HL-60 (cell line): Measurements from ENCODE around the gene KCND2.

Source experiments
- DNase-seq, 2 experiments: peaks; one replicate each; pipeline ENCODE4 v3.0.0-alpha.2; 2010 to 2020; ENCODE audit warnings: low read depth in 1 of 2, low spot score in 1 of 2
- H3K27ac ChIP-seq: fragments of 250-450 bp; sonication (Bioruptor Pico); replicated peaks from 2 replicates; pipeline ENCODE4 v1.5.1; 2020; ENCODE audit warnings: mild to moderate bottlenecking, moderate library complexity
- H3K27me3 ChIP-seq: fragments of 250-450 bp; sonication (Bioruptor Pico); 2 replicates; pipeline ENCODE4 v1.5.1; 2021; ENCODE audit warnings: mild to moderate bottlenecking, moderate library complexity; ENCODE audit not compliant: insufficient read depth, poor library complexity, severe bottlenecking
- H3K4me3 ChIP-seq: replicated peaks from 2 replicates; pipeline ENCODE4 v1.5.1; 2011; ENCODE audit warnings: mild to moderate bottlenecking, control low read depth, low read length; ENCODE audit not compliant: insufficient read depth
- GABPA ChIP-seq: IDR thresholded peaks from 2 replicates; pipeline ENCODE4 v1.6.1; 2012; ENCODE audit warnings: low read depth
- POLR2AphosphoS5 ChIP-seq: IDR thresholded peaks from 2 replicates; pipeline ENCODE4 v1.6.1; 2012; ENCODE audit warnings: low read depth
- SPI1 ChIP-seq: IDR thresholded peaks from 2 replicates; pipeline ENCODE4 v1.6.1; 2012; ENCODE audit warnings: low read depth, mild to moderate bottlenecking, borderline replicate concordance
- TF ChIP-seq, protein P1 (sequence below): IDR thresholded peaks from 2 replicates; pipeline ENCODE4 v1.6.1; 2012; ENCODE audit warnings: low read depth; ENCODE audit not compliant: insufficient replicate concordance
- TF ChIP-seq, protein P2 (sequence below): IDR thresholded peaks from one replicate; pipeline ENCODE4 v1.5.1; 2011; ENCODE audit warnings: low read length, control low read depth, inconsistent platforms; ENCODE audit not compliant: insufficient read depth

The KCND2 gene

DNA sequence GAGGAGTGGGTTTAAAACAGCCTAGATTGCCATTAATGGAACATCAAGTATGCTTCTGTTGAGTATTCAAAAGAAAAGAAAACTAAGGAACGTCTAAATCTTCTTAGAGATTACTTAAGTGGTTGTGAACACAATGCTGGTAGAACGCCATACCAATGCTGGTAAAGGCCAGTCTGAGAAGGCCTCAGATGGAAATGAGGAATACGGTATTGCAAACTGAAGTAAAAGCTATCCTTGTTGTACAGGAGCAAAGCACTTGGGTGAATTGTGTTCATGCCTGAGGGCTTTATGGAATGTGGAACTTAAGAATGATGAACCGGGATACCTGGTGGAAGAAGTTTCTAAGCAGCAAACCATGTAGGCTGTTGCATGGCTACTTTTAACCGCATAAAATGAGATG, 208.0 kb downstream of the KCND2 start:
- Histone ChIP-seq H3K27me3 (no peaks in the 10 kb centered on the region), H3K4me3 (no peak overlapping the region), H3K27ac (no peak overlapping the region)
- DNase-seq = no peak
- TF ChIP-seq, protein P1, sequence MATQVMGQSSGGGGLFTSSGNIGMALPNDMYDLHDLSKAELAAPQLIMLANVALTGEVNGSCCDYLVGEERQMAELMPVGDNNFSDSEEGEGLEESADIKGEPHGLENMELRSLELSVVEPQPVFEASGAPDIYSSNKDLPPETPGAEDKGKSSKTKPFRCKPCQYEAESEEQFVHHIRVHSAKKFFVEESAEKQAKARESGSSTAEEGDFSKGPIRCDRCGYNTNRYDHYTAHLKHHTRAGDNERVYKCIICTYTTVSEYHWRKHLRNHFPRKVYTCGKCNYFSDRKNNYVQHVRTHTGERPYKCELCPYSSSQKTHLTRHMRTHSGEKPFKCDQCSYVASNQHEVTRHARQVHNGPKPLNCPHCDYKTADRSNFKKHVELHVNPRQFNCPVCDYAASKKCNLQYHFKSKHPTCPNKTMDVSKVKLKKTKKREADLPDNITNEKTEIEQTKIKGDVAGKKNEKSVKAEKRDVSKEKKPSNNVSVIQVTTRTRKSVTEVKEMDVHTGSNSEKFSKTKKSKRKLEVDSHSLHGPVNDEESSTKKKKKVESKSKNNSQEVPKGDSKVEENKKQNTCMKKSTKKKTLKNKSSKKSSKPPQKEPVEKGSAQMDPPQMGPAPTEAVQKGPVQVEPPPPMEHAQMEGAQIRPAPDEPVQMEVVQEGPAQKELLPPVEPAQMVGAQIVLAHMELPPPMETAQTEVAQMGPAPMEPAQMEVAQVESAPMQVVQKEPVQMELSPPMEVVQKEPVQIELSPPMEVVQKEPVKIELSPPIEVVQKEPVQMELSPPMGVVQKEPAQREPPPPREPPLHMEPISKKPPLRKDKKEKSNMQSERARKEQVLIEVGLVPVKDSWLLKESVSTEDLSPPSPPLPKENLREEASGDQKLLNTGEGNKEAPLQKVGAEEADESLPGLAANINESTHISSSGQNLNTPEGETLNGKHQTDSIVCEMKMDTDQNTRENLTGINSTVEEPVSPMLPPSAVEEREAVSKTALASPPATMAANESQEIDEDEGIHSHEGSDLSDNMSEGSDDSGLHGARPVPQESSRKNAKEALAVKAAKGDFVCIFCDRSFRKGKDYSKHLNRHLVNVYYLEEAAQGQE = no peak
- TF ChIP-seq POLR2AphosphoS5 (no peak), GABPA (no peak), SPI1 (no peak)
- TF ChIP-seq, protein P2, sequence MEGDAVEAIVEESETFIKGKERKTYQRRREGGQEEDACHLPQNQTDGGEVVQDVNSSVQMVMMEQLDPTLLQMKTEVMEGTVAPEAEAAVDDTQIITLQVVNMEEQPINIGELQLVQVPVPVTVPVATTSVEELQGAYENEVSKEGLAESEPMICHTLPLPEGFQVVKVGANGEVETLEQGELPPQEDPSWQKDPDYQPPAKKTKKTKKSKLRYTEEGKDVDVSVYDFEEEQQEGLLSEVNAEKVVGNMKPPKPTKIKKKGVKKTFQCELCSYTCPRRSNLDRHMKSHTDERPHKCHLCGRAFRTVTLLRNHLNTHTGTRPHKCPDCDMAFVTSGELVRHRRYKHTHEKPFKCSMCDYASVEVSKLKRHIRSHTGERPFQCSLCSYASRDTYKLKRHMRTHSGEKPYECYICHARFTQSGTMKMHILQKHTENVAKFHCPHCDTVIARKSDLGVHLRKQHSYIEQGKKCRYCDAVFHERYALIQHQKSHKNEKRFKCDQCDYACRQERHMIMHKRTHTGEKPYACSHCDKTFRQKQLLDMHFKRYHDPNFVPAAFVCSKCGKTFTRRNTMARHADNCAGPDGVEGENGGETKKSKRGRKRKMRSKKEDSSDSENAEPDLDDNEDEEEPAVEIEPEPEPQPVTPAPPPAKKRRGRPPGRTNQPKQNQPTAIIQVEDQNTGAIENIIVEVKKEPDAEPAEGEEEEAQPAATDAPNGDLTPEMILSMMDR = no peak

DNA sequence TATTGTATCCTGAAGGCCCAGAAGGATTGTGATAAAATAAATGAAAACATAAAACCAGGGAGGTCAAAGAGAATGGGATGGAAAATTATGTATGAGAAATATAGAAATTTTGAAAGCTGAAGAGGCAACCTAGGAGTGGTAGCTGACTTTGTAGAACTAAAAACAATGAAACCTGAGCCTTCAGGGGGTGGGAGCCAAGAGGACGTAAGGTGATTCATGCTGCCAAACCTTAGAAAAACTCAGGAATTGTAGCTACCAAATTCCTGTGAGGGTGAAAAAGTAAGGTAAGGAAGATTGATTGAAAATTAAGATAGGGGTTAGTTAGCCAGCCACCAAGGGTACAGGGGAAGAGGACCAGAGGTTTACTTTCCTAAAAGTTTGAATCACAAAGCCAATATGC, 213.2 kb downstream of the KCND2 start:
- no peak overlapping the region for H3K27ac ChIP-seq

DNA sequence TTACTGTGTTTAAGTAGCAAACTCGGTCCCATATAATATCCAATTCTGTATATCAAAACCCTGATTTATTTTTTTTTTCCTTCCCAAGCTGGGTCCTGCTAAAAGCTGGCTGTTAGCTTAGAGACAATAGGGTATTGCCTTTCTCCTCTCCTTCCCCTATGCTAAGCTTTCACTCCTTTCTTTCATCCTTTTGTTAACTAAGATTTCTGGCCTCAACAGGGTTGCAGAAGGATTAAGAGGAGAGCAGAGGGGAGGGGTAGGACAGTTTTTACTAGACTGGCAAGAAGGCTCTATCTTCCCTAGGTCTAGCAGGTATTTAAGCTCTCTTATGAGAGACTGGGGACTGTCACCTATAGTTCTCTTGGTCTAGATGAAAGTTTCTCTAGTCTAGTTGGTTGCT, 229.2 kb downstream of the KCND2 start:
- no peak overlapping the region for H3K4me3 ChIP-seq
- H3K27ac ChIP-seq = no peak overlapping the region
- no peaks in the 10 kb centered on the region for H3K27me3 ChIP-seq
- TF ChIP-seq, protein P2 = no peak
- TF ChIP-seq, protein P1 = no peak
- no peak for TF ChIP-seq GABPA
- TF ChIP-seq SPI1 = no peak
- no peak for TF ChIP-seq POLR2AphosphoS5
- DNase-seq = no peak

More for the DNA sequence above, 213.2 kb downstream of the KCND2 start:
- Histone ChIP-seq H3K27me3 (no peaks in the 10 kb centered on the region), H3K4me3 (no peak overlapping the region)
- TF ChIP-seq SPI1 (no peak), GABPA (no peak), POLR2AphosphoS5 (no peak)
- TF ChIP-seq, protein P2 = no peak
- TF ChIP-seq, protein P1 = no peak
- DNase-seq = no peak
